ENCODE results near the gene XRRA1. TPM values are rescaled to one million over a fixed set of nuclear protein-coding genes. Genes with fewer than 3 reads are reported as not detected.
A peak's percentile ranks its signal among the peaks of the same experiment; 100 is the strongest.

The XRRA1 gene
- total RNA-seq, 1 donor, result 9.8 TPM

DNA sequence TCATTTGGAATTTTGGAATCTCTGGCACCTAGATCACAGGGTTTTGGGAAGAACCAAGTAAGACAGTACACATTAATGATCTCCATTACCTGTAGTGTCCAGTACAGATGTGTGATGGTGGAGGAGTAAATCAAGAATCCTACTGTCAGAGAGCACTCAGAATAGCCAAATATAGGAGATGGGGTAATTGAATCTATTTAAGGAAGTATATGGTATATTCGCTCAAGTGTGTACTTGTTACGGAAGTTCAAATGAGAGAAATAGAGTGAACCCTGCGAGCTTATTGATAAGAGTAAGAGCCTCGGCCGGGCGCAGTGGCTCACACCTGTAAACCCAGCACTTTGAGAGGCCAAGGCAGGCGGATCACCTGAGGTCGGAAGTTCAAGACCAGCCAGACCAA is 2.3 kb upstream of the XRRA1 start:
- H3K4me3 ChIP-seq (ENCODE audit: insufficient read depth, low read length), result no peak overlapping the region
- peak overlapping the region; percentile 84 for H3K4me2 ChIP-seq (ENCODE audit: insufficient read depth, low read length)
- H3K4me1 ChIP-seq (ENCODE audit: insufficient read depth, low read length), result peaks cover 19% of the 10 kb centered on the region
- H3K27me3 ChIP-seq (ENCODE audit: insufficient read depth, low read length), result no peaks in the 10 kb centered on the region
- TF ChIP-seq, protein P1, sequence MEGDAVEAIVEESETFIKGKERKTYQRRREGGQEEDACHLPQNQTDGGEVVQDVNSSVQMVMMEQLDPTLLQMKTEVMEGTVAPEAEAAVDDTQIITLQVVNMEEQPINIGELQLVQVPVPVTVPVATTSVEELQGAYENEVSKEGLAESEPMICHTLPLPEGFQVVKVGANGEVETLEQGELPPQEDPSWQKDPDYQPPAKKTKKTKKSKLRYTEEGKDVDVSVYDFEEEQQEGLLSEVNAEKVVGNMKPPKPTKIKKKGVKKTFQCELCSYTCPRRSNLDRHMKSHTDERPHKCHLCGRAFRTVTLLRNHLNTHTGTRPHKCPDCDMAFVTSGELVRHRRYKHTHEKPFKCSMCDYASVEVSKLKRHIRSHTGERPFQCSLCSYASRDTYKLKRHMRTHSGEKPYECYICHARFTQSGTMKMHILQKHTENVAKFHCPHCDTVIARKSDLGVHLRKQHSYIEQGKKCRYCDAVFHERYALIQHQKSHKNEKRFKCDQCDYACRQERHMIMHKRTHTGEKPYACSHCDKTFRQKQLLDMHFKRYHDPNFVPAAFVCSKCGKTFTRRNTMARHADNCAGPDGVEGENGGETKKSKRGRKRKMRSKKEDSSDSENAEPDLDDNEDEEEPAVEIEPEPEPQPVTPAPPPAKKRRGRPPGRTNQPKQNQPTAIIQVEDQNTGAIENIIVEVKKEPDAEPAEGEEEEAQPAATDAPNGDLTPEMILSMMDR (IDR thresholded peaks at IDR 0.05; ENCODE audit: extremely low read depth, low read depth, low read length), result no peak
- H3K9me3 ChIP-seq (ENCODE audit: low read depth, low read length), result no peaks in the 10 kb centered on the region
- H3K79me2 ChIP-seq (ENCODE audit: insufficient read depth, low read length), result peaks cover 83% of the 10 kb centered on the region
- peaks cover 47% of the 10 kb centered on the region for H4K20me1 ChIP-seq (ENCODE audit: insufficient read depth, low read length)
- H3K27ac ChIP-seq (ENCODE audit: low read depth, low read length), result no peak overlapping the region
- H3K36me3 ChIP-seq (ENCODE audit: insufficient read depth, low read length), result peaks cover 9% of the 10 kb centered on the region
- DNase-seq (ENCODE audit: insufficient read length, low spot score, missing footprints), result no peak
- H2AFZ ChIP-seq (ENCODE audit: low read length), result no peak overlapping the region

GRCh38 chr11:74950374-74950969 is 1.6 kb upstream of the XRRA1 start:
- no peaks in the 10 kb centered on the region for H3K9me3 ChIP-seq (ENCODE audit: low read depth, low read length)
- no peak for DNase-seq (ENCODE audit: insufficient read length, low spot score, missing footprints)
- H3K27ac ChIP-seq (ENCODE audit: low read depth, low read length), result peak overlapping the region; percentile 96
- peaks cover 43% of the 10 kb centered on the region for H4K20me1 ChIP-seq (ENCODE audit: insufficient read depth, low read length)
- no peak overlapping the region for H2AFZ ChIP-seq (ENCODE audit: low read length)
- H3K4me1 ChIP-seq (ENCODE audit: insufficient read depth, low read length), result peaks cover 18% of the 10 kb centered on the region
- H3K79me2 ChIP-seq (ENCODE audit: insufficient read depth, low read length), result peaks cover 77% of the 10 kb centered on the region
- TF ChIP-seq, protein P1 (IDR thresholded peaks at IDR 0.05; ENCODE audit: extremely low read depth, low read depth, low read length), result no peak
- H3K27me3 ChIP-seq (ENCODE audit: insufficient read depth, low read length), result no peaks in the 10 kb centered on the region
- peak overlapping the region; percentile 85 for H3K4me3 ChIP-seq (ENCODE audit: insufficient read depth, low read length)
- peak overlapping the region; percentile 84 for H3K4me2 ChIP-seq (ENCODE audit: insufficient read depth, low read length)
- H3K36me3 ChIP-seq (ENCODE audit: insufficient read depth, low read length), result peaks cover 9% of the 10 kb centered on the region

DNA sequence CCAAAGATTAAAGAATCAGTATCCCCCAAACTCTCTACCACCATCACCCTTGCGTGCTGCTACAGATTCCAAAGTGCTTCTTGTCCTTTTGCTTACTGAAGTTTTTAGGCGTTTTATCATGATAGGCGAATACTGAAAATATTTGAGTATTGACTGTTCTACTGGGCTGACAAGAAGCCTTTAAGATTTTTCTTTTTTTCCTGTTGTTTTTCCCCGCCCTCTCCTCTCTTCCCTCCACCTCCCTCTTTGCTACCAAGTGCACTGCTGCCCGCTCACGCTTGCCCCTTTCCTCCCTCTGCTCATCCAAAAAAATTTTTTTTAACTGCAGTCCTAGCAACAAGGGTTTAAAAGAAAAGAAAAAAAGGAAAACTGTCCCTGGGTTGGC is 854 bp upstream of the XRRA1 start:
- Histone ChIP-seq H3K4me3 (ENCODE audit: insufficient read depth, low read length) (peak overlapping the region; percentile 85), H2AFZ (ENCODE audit: low read length) (peak overlapping the region; percentile 91), H3K4me2 (ENCODE audit: insufficient read depth, low read length) (peak overlapping the region; percentile 84), H3K36me3 (ENCODE audit: insufficient read depth, low read length) (peaks cover 5% of the 10 kb centered on the region), H3K27me3 (ENCODE audit: insufficient read depth, low read length) (no peaks in the 10 kb centered on the region), H3K4me1 (ENCODE audit: insufficient read depth, low read length) (peaks cover 18% of the 10 kb centered on the region), H3K9me3 (ENCODE audit: low read depth, low read length) (no peaks in the 10 kb centered on the region), H3K79me2 (ENCODE audit: insufficient read depth, low read length) (peaks cover 70% of the 10 kb centered on the region), H4K20me1 (ENCODE audit: insufficient read depth, low read length) (peaks cover 38% of the 10 kb centered on the region), H3K27ac (ENCODE audit: low read depth, low read length) (peak overlapping the region; percentile 96)
- TF ChIP-seq, protein P1 (IDR thresholded peaks at IDR 0.05; ENCODE audit: extremely low read depth, low read depth, low read length), result no peak
- no peak for DNase-seq (ENCODE audit: insufficient read length, low spot score, missing footprints)

DNA sequence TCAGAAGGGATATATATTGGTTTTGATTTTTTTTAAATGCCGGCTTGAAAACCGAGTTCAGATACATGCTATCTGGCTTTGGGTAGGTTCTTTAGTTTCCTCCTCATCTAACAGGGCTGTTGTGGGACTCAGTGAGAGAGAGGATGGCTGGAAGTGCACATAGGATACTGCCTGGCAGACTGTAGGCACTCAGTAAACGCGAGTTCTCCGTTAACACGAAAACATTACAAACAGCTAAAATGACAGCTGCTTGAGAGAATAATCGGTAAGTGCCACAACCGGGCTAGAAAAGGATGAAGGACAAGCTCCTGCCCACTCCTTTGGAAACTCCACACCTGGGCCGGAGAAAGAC is 369 bp downstream of the XRRA1 start:
- Histone ChIP-seq H3K4me1 (ENCODE audit: insufficient read depth, low read length) (peaks cover 27% of the 10 kb centered on the region), H3K36me3 (ENCODE audit: insufficient read depth, low read length) (no peaks in the 10 kb centered on the region), H3K27me3 (ENCODE audit: insufficient read depth, low read length) (no peaks in the 10 kb centered on the region), H2AFZ (ENCODE audit: low read length) (peak overlapping the region; percentile 95), H3K79me2 (ENCODE audit: insufficient read depth, low read length) (peaks cover 58% of the 10 kb centered on the region), H3K4me2 (ENCODE audit: insufficient read depth, low read length) (peak overlapping the region; percentile 84), H4K20me1 (ENCODE audit: insufficient read depth, low read length) (peaks cover 30% of the 10 kb centered on the region), H3K9me3 (ENCODE audit: low read depth, low read length) (no peaks in the 10 kb centered on the region), H3K27ac (ENCODE audit: low read depth, low read length) (peak overlapping the region; percentile 96), H3K4me3 (ENCODE audit: insufficient read depth, low read length) (peak overlapping the region; percentile 85)
- TF ChIP-seq, protein P1 (IDR thresholded peaks at IDR 0.05; ENCODE audit: extremely low read depth, low read depth, low read length), result no peak
- DNase-seq (ENCODE audit: insufficient read length, low spot score, missing footprints), result no peak
